HepG2 (cell line): ENCODE results near the gene CCDC50.

Source experiments
- CTCF ChIP-seq: sonication (generic); formaldehyde crosslinking; IDR thresholded peaks from 2 replicates; pipeline ENCODE4 v1.5.0; 2020; ENCODE audit warnings: mild to moderate bottlenecking, missing genetic modification reagents, moderate library complexity
- DNMT3B ChIP-seq: conservative IDR thresholded peaks from 2 replicates; pipeline ENCODE4 v1.6.1; 2016; ENCODE audit warnings: missing biosample characterization, control low read depth
- FIP1L1 ChIP-seq: fragments of 200-400 bp; formaldehyde crosslinking; IDR thresholded peaks from 2 replicates; pipeline ENCODE4 v1.6.1; 2018; ENCODE audit warnings: low read depth, mild to moderate bottlenecking, low read length, moderate library complexity, borderline replicate concordance; ENCODE audit not compliant: insufficient read depth
- GABPA ChIP-seq, 2 experiments: IDR thresholded peaks; 2 replicates each; pipeline ENCODE4 v1.6.1; 2011 to 2016; ENCODE audit warnings: low read depth in 2 of 2, low read length in 1 of 2, missing biosample characterization in 1 of 2, missing genetic modification characterization in 1 of 2
- SETDB1 ChIP-seq: sonication (generic); formaldehyde crosslinking; IDR thresholded peaks from 2 replicates; pipeline ENCODE4 v1.5.1; 2020; ENCODE audit warnings: missing genetic modification reagents, mild to moderate bottlenecking, borderline replicate concordance
- SUZ12 ChIP-seq: fragments of 150-350 bp; IDR thresholded peaks from 2 replicates; pipeline ENCODE4 v1.6.1; 2014; ENCODE audit warnings: low read depth, low read length
- ZNF446 ChIP-seq: sonication (generic); formaldehyde crosslinking; IDR thresholded peaks from 2 replicates; pipeline ENCODE4 v1.5.0; 2020; ENCODE audit warnings: mild to moderate bottlenecking, missing genetic modification reagents
- ZNF672 ChIP-seq: sonication (generic); formaldehyde crosslinking; IDR thresholded peaks from 2 replicates; pipeline ENCODE4 v1.8.1; 2022; ENCODE audit warnings: missing genetic modification reagents
- ZNF782 ChIP-seq: sonication (generic); formaldehyde crosslinking; IDR thresholded peaks from 2 replicates; pipeline ENCODE4 v1.4.0; 2020; ENCODE audit warnings: missing genetic modification reagents, mild to moderate bottlenecking, borderline replicate concordance
- TF ChIP-seq, protein P1 (sequence below): sonication (generic); formaldehyde crosslinking; IDR thresholded peaks from 2 replicates; pipeline ENCODE4 v1.5.0; 2020; ENCODE audit warnings: mild to moderate bottlenecking, missing genetic modification reagents
- TF ChIP-seq, protein P2 (sequence below): sonication (generic); formaldehyde crosslinking; IDR thresholded peaks from 2 replicates; pipeline ENCODE4 v1.4.0; 2020; ENCODE audit warnings: missing genetic modification reagents

GRCh38 chr3:191414732-191415131 lies 85.5 kb downstream of the CCDC50 start:
- TF ChIP-seq SUZ12 (no peak), ZNF446 (CRISPR knock-in tag) (no peak), GABPA (IDR thresholded peaks at IDR 0.05; ENCODE audit: low read depth, low read length) (no peak), GABPA (CRISPR knock-in tag; IDR thresholded peaks at IDR 0.05; ENCODE audit: low read depth) (no peak), DNMT3B (CRISPR knock-in tag) (no peak), ZNF672 (CRISPR knock-in tag) (no peak), SETDB1 (no peak), FIP1L1 (no peak), CTCF (CRISPR knock-in tag) (no peak), ZNF782 (CRISPR knock-in tag) (no peak)
- TF ChIP-seq, protein P1, sequence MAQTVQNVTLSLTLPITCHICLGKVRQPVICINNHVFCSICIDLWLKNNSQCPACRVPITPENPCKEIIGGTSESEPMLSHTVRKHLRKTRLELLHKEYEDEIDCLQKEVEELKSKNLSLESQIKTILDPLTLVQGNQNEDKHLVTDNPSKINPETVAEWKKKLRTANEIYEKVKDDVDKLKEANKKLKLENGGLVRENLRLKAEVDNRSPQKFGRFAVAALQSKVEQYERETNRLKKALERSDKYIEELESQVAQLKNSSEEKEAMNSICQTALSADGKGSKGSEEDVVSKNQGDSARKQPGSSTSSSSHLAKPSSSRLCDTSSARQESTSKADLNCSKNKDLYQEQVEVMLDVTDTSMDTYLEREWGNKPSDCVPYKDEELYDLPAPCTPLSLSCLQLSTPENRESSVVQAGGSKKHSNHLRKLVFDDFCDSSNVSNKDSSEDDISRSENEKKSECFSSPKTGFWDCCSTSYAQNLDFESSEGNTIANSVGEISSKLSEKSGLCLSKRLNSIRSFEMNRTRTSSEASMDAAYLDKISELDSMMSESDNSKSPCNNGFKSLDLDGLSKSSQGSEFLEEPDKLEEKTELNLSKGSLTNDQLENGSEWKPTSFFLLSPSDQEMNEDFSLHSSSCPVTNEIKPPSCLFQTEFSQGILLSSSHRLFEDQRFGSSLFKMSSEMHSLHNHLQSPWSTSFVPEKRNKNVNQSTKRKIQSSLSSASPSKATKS (CRISPR knock-in tag): no peak
- TF ChIP-seq, protein P2, sequence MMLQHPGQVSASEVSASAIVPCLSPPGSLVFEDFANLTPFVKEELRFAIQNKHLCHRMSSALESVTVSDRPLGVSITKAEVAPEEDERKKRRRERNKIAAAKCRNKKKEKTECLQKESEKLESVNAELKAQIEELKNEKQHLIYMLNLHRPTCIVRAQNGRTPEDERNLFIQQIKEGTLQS (CRISPR knock-in tag): no peak
